ENCODE data around the gene SSTR4. TPM values are rescaled to one million over a fixed set of nuclear protein-coding genes. Genes with fewer than 3 reads are reported as not detected.

SSTR4 gene
- total RNA-seq, 4 donors from 2014 or later: not detected

DNA sequence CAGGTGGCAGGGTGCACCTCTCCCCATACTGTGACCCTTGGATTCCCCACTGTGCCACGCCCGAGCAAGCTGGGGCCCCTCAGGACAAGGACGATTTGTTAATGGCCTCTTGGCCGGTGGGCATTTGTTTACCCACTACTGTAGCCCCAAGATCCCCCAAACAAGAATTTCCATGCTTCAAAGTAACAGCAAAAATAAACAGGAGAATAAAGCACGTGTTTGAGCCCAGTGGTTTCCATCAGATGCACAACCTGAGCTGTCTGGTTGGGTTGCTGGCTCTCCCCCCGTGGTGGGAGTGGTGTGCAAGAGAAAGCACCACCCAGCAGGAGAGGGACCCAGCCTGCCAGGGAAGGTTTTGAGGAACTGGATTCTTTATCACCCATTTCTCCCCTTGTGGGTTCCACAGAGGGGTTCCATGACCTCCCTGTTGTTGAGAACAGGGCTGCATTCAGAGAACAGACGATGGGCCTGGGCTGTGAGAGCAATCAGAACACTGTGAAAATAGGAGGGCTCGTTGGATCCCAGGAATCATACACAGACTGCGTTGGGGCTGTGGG is 46.2 kb downstream of the SSTR4 start:
- no peak for TF ChIP-seq POLR2A (IDR thresholded peaks at IDR 0.05)
- TF ChIP-seq, protein P1, sequence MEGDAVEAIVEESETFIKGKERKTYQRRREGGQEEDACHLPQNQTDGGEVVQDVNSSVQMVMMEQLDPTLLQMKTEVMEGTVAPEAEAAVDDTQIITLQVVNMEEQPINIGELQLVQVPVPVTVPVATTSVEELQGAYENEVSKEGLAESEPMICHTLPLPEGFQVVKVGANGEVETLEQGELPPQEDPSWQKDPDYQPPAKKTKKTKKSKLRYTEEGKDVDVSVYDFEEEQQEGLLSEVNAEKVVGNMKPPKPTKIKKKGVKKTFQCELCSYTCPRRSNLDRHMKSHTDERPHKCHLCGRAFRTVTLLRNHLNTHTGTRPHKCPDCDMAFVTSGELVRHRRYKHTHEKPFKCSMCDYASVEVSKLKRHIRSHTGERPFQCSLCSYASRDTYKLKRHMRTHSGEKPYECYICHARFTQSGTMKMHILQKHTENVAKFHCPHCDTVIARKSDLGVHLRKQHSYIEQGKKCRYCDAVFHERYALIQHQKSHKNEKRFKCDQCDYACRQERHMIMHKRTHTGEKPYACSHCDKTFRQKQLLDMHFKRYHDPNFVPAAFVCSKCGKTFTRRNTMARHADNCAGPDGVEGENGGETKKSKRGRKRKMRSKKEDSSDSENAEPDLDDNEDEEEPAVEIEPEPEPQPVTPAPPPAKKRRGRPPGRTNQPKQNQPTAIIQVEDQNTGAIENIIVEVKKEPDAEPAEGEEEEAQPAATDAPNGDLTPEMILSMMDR (IDR thresholded peaks at IDR 0.05): no peak
- H3K27ac ChIP-seq: no peak overlapping the region
- no peak overlapping the region for H3K4me3 ChIP-seq
- no peaks in the 10 kb centered on the region for H3K27me3 ChIP-seq
- H3K9me3 ChIP-seq: no peaks in the 10 kb centered on the region
- no peak for DNase-seq
- no peaks in the 10 kb centered on the region for H3K4me1 ChIP-seq
- H3K36me3 ChIP-seq: no peaks in the 10 kb centered on the region

DNA sequence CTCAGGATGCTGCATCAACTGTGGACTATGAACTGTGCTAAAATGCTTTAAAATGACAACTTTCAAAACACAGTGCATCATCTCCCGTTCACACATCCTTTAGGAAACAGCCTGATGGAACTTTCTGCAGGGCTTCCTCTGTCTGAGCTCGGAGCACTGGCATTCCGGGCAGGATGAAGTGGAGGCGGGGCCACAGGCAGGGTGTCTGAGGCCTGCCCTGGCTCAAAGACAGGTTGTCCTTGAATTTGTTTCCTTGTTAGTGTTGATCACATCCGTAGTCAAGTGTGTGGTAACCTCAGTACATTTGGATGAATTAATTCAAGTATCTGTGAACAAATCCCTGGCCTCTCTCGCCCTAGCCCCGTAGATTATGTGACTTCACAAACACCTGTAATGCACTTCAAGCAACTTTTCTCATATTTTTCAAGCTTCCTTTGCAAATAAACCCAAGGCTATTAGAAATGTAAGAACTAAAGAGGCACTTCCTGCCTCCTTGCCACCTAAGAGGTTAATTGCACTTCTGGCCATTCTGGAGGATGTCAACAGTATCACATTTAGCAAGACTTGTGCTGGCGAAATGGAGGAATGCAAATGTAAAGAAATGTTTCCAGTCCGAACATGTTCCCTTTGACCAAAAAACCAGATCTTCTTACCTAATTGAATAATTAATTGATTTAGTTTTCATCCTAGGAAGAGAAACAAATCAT is 47.9 kb downstream of the SSTR4 start:
- H3K9me3 ChIP-seq: no peaks in the 10 kb centered on the region
- H3K27ac ChIP-seq: peak overlapping the region in 3 of 4 donors; percentile 5 to 83 (median 62)
- H3K4me1 ChIP-seq: no peaks in the 10 kb centered on the region
- DNase-seq: no peak
- TF ChIP-seq, protein P1 (IDR thresholded peaks at IDR 0.05): no peak
- no peak for TF ChIP-seq POLR2A (IDR thresholded peaks at IDR 0.05)
- H3K27me3 ChIP-seq: no peaks in the 10 kb centered on the region
- H3K36me3 ChIP-seq: no peaks in the 10 kb centered on the region
- H3K4me3 ChIP-seq: peak overlapping the region in 2 of 4 donors; percentile 25 to 34

DNA sequence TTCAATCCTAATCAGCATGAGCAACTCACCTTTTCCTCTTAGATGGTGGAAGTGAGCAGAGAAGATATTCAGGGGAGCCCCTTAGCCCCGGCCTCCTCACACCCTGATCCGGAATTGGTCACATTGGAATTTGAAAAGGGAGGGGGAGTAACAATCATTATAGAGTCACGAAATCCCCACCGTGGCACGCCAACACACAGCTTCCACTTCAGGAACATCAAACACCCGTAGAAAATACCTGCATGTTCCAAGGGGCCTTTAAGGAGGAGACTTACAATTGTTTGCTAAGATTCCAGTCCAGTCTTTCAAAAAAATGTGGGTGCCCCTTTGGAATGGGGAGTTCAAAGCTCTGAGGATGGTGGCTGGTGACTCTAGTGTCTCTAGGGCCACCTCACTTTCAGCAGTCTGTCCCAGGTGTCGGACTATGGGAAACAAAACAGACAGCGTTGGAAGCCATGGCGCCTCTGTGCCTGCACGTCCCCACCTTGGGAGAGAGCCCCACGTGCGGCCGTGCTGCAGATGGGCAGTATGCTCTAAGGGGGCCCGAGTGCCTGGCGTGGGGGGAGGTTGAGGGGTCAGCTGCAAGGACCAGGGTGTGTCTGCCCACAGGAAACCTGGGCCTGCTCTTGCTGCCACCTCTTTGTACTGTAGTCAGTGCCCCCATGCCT is 48.6 kb downstream of the SSTR4 start:
- Histone ChIP-seq H3K27ac (peak overlapping the region; percentile 0 to 83 (median 34)), H3K36me3 (no peaks in the 10 kb centered on the region), H3K27me3 (no peaks in the 10 kb centered on the region), H3K4me3 (peak overlapping the region in 2 of 4 donors; percentile 25 to 34), H3K4me1 (no peaks in the 10 kb centered on the region), H3K9me3 (no peaks in the 10 kb centered on the region)
- no peak for TF ChIP-seq POLR2A (IDR thresholded peaks at IDR 0.05)
- TF ChIP-seq, protein P1 (IDR thresholded peaks at IDR 0.05): no peak
- no peak for DNase-seq

DNA sequence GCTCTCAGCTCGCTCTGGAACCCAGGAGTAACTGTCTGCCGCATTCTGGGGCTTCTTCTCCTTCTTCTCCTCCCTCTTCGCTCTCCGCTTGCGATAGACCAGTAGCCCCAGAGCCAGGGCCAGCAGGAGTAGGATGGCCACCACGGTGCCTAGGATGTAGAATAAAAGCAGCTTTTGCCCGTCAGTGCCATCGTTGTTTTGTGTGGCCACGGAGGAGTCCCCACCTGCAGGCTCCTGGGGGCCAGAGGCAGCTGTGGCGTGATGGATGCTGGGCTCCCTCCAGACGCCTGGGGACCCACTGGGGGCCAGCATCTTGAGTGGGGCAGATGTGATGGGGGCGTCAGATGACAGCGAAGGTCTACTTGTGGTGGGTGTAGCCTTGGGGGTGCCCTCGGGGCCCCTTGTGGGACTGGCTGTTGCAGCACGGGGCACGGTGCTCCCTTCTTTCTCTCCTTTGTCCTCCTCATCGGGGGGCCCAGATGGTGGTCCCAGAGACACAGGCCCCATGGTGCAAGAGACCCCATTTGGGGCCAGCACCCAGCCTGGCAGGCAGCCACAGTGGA is 49.3 kb downstream of the SSTR4 start:
- Histone ChIP-seq H3K9me3 (no peaks in the 10 kb centered on the region), H3K4me3 (peak overlapping the region in 2 of 4 donors; percentile 25 to 34), H3K27ac (peak overlapping the region; percentile 0 to 83 (median 50)), H3K36me3 (no peaks in the 10 kb centered on the region), H3K27me3 (no peaks in the 10 kb centered on the region), H3K4me1 (no peaks in the 10 kb centered on the region)
- TF ChIP-seq, protein P1 (IDR thresholded peaks at IDR 0.05): no peak
- no peak for TF ChIP-seq POLR2A (IDR thresholded peaks at IDR 0.05)
- no peak for DNase-seq

DNA sequence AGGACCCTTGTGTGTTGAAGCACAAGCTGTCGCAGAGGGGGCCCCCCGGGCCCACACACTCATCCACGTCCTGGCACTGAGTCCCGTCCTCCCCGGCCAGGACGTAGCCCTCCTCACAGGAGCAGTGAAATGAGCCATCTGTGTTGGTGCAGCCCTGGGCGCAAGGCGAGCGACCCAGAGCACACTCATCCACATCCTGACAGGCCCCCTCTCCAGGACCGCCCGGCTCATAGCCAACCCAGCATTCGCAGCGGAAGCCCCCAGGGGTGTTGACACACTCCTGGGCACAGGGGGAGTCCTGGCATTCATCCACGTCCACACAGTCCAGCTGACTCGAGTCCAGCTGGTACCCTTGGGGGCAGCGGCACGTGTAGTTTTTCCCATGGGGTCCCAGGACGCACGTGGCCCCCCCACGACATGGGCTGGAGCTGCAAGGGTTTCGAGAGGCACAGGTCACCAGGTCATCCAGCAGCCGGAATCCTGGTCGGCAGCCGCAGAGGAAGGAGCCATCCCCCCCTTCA is 49.8 kb downstream of the SSTR4 start:
- Histone ChIP-seq H3K4me1 (no peaks in the 10 kb centered on the region), H3K4me3 (peak overlapping the region in 2 of 4 donors; percentile 25 to 34), H3K27ac (peak overlapping the region; percentile 38 to 83 (median 54)), H3K9me3 (no peaks in the 10 kb centered on the region), H3K27me3 (no peaks in the 10 kb centered on the region), H3K36me3 (no peaks in the 10 kb centered on the region)
- no peak for DNase-seq
- TF ChIP-seq, protein P1 (IDR thresholded peaks at IDR 0.05): no peak
- no peak for TF ChIP-seq POLR2A (IDR thresholded peaks at IDR 0.05)

Measured in Peyer's patch (tissue), 4 donors.